CD1c-positive myeloid dendritic cell (primary cell): Measurements from ENCODE around the gene CLIC6.

Experiments
- DNase-seq: peaks from one replicate; pipeline ENCODE4 v3.0.0-alpha.2; 2016; ENCODE audit errors: extremely low spot score

The CLIC6 gene

DNA sequence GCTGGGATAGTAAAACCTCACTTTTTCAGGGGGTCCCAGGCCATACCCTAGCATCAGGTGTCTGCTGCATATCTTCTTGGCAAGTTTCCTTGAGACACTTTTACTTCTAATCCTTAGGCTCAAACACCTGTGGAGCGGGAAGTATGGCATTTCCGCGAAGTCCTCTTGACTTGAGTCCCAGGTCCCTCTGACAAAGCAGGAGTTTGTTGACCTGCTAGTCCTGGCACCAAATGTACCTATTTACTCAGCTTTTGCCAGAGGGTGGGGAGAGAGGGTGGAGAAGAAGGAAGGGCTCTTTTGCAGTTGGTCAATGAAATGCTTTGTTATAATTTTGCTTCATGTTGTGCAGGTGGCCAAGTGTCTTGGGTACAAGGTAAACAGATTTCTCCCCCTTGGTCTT, 59.7 kb downstream of the CLIC6 start:
- no peak for DNase-seq

DNA sequence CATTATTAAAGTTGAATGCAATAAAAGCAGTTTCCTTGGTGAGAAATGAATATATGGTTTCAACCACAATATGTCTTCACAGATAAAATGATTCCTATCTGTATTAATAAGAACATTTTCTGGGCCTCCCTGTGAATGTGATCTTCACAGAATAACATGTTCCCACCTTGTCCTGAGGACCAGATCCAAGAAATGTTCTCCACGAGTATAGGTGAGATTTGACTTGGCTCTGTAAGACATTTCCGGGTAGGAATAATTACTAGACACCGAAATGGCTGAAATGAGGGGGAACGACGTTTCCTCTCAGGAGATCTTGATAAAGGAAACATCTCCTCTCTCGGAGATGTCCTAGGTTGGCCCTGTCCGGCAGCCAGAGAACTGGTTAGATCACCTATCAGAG, 61.4 kb downstream of the CLIC6 start:
- no peak for DNase-seq

DNA sequence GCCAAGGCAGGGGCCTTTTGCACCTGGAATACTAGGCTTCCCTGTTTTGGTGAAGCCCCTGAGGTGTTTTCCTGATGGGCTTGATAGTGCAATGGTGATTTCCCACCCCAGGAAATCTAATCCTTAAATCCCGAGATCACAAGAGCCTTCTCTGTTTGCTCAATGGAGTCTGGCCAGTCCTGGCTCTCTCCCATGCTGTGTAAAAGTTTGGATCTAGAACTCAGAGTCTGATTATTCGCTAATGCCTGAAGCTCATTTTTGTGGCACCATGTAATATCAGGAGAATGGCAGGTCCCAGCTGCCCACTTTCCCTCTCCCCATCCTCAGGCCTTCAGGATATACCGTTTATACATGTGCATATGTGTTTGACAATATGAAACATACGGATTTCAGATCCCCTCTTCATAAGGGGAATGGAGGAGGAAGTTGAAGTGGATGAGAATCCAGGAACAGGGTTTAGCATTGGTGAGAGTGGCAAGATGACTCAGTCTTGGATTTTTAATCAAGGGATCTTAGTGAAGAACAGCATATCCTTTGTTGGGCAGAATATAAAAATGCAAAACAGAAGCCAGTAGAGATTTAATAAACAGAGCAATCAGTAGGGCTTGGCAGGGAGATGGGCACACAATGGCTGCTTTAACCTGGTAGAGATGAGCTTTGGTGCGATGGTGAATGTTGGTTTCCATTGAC, 62.1 kb downstream of the CLIC6 start:
- no peak for DNase-seq

DNA sequence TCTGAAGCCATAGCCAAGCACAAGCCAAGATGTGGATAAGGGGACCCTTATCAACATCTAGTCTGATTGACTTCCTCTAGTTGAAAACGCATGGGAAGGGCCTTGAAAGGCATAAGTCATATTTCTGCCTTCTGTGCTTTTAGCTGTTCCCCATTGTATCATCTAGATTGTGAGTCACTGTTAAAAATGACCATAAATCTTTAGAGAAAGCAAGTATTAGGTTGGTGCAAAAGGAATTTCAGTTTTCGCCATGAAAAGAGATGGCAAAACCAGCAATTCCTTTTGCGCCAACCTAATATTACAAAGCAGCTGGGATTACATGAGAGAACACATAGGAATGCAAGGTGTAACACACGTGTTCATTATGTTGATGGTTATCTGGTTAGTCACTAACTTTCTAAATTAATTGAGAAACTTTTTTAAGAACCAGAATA, 63.6 kb downstream of the CLIC6 start:
- DNase-seq = no peak

DNA sequence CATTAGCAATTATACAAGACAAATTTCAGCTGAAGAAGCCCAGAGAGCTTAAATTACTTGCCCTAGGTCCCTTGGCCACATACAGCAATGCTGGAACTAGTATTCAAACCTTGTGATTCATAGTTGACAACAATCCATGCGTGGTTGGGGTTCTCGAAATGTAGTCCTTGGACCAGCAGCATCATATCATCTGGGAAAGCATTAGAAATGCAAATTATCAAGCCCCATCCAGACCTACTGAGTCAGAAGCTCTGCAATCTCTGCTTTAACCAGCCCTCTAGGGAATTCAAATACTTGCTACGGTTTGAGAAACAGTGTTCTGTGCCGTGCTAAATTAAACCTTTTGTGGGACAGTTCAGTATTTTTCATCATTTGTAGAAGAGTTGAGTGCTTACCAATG, 65.1 kb downstream of the CLIC6 start:
- no peak for DNase-seq

DNA sequence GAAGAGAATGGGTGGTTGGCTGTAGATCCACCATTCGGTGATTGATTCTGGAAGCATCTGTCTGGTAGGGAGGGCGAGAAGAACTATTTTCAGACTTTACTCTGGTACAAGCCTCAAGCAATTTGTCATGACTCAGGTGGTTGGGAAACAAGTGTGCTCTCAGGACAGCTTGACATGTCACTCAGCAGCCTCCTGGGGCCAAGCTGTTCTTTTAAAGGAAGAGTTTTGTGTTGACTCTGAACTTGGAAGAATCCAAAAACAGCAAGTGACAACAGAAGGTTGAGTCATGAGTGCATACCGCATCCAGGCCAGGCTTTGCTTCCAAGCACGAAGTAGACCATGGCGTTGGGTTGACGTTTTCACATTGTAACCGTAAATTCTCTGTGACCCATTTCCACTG, 65.9 kb downstream of the CLIC6 start:
- DNase-seq = no peak

DNA sequence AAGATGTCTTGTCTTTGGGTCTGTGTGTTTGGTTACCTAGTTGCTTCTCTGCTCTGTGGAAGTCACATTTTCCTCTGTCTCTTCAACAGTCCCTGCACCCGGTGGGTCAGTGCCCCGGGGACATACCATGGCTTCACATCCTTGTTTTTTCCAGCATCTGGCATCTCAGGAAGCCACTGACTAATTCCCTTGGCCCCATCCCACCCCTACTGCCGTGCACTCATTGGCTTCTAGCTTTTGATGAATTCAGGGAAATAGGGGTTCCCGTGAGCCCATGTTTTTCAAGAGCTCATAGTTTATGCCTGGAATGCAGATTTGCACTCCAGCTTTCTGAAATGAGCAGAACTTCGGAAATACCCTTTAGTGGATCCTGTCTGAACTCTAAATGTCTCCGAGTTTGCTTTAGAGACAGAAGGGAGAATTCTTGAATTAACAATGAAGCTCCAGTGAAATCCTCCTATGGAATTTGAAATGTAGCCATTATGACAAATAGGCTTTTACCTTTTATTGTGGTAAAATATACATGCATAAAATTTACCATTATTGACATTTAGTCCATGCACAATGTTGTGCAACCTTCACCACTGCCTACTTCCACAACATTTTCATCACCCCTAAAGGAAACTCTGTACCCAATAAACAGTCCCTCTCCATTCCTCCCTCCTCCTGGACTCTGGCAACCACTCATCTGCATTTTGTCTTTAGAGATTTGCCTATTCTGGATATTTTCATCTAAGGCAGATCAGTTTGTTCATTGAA, 67.5 kb downstream of the CLIC6 start:
- no peak for DNase-seq

DNA sequence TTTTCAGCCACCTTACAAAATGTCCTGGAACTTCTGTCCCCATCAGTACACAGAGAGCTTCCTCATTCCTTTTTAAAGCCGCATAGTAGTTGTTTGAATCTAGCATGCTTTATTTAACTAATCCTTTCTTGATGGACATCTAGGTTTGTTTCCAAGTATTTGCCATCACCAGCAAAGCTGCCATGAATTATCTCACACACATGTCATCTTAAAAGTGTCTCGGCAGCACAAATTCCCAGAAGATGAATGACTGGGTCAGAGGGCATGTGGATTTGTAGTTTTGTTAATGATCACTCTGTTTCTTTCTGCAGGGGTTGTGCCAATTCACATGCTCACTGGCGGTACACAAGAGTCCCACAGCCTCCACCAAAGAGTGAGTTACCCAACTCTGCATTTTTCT, 68.3 kb downstream of the CLIC6 start:
- DNase-seq = no peak

DNA sequence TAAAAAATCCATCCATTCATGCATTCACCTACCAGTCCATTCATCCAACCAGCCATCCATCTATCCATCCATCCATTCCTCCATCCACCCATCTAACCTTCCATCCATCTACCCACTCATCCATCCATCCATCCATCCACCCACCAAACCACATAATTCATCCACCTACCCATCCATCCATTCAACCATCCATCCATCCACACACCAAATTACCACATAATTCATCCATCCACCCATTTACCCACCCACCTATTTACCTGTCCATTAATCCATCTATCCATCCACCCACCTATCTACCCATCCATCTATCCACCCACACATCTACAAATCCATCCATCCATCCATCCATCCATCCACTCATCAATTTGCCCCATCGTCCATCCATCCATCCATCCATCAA, 71.4 kb downstream of the CLIC6 start:
- DNase-seq = no peak

DNA sequence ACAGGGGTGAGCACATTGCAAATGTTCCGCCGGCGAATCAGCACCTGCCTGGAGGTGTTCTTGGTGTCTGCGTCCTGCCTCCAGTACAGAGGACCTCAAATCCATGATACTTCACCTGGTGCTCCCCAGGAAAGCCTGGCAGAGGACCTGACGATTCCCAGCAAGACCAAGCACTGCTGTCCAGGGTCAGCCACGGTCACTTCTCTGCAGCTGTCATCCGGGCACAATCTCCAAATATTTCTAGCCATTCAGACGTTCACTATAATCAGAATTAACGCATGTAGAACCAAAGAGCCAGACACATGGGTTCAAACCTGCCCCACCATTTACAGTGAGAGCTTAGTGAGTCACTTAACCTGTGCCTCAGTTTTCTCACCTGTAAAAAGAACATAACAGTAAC, 74.5 kb downstream of the CLIC6 start:
- DNase-seq = no peak

DNA sequence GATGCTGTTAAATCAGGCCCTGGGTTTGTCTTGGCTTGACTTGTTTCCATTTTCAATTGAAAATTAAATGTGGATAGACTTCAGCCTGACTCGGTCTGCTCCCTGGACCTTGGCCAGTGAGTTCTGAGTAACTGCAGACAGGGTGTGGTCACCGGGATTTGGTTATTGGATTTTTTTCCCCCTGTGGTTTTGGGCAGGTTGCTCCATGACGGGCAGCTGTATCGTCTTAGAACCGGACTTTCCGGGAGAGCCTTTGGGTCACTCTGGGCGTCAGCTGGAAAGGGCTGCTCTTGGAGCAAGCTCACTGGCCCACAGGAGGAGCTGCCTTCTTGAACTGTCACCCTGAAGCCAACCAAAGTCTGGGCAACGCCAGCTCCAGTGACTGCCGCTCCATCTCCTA, 75.0 kb downstream of the CLIC6 start:
- DNase-seq = no peak

DNA sequence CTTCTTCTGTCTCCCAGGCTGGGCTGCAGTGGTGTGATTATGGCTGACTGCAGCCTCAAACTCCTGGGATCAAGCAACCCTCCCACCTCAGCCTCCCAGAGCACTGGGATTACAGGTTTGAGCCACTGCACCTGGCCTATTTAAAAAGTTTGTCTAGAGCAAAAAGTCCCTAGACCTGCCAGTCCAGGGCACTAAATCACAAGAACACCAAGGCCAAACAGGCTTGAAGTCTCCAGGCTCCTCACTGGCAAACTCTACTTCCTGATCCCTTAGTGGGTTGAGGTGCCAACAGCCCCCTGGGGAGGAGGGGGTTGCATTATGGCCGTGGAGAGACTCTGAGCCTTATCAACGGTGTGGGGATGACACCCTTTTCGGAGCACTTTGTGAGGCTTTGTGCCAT, 76.0 kb downstream of the CLIC6 start:
- no peak for DNase-seq

DNA sequence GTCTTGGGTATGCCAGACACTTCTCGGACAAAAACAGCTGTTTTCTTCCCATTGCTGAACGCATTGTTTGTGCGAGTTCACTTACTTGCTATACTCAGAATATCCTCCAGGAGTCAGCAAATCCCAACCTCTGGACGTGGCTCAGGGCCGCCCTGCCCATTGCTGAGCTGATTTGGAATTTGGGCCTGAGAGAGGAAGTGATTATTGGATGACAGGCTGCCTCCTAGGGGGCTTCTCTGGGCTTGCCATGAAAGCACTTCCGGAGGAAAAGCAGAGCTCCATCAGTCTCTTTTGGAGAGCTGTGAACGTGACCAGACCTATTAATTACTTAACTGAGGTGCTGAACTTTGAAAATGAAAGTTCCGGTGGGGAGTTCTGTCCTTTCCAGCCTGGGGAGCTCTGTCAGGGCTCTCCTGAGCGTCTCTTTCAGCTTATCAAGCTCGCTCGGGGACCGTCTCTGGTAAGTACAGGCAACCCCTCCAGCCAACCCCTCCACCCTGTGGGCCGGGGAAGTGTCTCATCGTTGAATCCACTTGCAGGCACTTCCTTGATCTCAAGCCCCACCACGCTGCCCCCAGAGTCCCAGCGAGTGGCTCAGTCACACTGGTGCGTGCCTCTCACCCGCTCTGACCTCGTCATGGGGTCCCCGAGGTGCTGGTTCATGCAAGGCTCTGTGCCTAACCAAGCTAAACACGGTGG, 76.9 kb downstream of the CLIC6 start:
- peak; percentile 87 for DNase-seq

DNA sequence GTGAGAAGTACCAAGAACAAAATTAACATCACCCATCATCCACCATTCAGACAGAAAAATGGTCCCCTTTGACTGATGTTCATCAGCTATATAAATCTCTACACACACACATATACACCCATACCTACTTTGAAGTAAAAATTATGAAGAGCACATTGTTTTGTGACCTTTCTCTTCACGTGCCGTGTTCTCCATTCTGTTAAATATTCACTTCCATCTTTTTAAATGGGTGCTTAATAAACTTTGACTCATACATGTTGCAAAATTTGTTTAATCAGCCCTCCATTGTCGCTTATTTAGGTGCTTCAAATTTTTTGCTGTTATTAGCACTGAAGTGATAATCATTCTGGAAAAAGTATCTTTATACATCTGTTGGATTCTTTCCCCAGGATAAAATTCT, 80.1 kb downstream of the CLIC6 start:
- no peak for DNase-seq

DNA sequence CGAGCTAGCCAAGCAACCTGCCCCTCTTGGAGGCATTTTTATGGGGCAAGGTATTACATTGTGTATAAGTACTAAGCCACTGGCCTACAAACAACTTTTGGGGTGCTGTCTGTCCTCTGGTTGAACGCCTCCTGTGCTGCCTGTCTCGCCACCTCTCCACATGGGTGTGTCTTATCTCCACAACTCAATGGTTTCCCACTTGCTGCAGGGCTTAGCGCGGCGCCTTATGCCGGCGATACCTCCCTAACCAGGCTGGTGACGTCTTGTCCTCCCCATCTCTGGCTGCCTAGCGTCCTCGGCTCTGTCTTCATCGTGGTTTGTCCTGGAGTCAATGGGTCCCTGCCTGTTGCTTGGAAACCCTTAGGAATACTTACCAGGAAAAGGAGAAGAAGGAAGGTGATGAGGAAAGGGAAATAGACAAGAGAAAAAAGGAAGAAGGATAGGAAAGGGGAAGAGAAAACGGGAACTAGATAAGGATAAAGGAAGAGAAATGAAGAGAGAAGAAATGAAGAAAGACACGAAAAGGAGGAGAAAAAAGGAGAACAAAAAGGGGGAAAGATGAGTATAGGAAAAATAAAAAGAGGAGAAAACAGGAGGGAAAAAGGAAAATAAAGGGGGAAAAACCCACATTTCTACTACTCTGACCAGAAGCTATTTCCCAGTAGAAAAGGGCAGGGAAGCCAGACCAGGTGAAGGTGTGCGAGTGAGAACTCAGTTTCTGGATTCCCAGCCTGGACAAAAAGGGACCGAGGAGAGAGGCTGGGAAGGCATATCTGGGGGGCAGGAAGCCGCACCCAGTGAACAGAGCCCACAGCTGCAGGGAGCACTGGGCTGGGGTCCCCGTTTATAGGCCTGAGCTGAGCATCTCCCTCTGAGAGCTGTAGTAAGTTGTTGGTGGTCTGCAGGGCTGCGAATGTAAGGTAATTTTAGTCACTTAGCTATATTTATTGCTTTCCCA, 86.2 kb downstream of the CLIC6 start:
- no peak for DNase-seq

DNA sequence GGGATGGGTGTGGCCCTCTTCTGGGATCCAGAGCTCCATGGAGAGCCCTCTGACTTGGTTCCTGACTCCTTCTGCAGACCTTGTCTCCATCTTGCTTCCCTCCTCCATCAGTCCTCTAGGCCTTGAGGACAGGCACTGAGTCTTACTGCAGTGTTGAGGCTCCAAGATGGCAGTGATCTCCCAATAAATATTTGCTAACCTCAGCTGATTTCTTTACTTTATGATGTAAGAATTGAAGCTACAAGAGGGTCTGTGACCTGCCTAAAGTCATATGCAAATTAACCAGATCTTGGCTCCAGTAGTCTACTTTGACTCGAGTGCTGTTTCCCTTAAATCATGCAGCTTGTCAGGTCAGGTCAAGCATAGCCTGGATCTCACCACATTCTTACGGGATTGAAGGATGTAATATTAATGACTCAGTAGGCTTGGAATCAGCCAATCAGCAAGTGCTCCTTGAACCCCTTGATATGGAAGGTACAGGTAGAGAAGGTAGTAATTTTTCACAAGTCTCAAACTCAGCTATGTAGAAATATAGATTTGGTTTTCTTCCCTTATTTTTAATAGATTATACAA, 93.0 kb downstream of the CLIC6 start:
- DNase-seq = no peak

DNA sequence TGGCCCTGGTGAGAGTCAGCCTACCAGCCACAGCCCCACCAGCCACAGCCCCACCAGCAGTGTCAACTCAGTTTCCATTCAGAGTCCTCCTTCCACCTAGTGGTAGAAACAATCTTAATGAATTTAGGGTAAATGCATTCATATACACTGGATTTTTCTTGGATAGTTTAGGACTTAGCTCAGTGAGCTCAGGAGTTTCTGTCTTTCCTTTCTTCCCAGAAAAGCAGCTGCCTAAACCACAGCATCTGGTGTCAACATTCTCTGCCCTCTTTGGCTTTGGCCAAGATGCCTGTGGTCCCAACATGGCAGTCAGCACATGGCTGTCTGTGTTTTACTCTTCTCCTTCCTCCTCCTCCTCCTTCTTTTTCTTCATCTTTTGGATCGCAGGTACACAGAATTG, 94.0 kb downstream of the CLIC6 start:
- no peak for DNase-seq

DNA sequence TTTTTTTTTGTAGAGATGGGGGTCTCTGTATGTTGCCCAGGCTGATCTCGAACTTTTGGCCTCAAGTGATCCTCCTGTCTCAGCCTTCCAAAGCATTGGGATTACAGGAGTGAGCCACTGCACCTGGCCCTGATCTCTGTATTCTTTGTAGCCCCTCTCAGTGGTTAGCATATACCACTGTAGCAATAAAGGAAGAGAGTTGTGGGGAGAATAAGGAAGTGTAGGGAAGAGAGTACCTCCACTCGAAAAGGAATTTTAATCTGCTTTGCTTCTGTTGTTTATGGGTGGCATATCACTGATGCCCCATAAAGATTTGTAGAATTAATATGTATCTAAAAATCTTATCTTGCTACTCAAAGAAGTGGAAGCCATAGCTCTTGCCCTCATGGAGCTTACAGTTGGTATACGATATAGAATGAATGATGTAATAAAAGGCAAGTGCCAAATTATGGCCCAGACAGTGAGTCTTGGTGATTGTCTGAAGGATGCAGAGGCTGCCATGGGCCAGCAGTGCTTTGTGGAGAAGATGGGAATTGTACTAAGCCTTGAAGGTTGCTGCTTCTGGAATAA, 96.0 kb downstream of the CLIC6 start:
- DNase-seq = no peak

DNA sequence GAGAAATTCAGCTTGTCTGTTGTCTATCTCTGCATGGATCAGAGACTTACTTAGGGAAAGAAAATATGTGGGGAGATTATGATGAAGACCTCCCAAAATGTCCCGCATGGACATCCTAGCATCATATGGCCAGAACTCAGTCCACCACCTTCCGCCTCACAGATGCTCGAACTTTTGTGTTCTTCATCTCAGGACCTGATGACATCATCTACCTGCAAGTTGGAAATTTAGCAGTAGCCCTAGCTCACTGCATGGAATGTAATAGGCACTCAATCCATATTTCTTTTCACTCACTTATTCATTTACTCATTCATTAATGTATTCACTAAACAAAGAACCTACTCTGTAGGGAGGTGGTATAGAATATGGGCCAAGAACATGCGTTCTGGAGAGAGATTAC, 96.8 kb downstream of the CLIC6 start:
- DNase-seq = no peak

DNA sequence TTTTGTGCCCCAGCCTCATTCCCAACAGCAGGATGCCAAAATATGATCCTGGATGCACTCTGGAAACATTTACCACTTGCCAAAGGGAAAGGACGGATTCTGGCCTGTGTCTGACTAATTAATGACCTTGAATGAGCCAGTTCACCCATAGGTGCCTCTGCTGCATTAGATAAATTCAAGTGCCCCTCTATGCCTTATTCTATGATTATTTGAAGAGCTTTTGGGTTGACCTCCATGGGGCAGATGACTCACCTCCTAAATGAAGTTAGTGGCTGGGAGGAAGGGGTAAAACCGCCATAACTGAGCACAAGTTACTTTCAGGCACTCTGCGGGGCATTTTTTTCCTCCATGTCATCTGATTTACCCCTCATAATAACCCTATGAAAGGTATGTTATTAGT, 98.1 kb downstream of the CLIC6 start:
- DNase-seq = no peak
